A549 (cell line): ENCODE data around the gene PLGRKT. TPM values are rescaled to one million over a fixed set of nuclear protein-coding genes. Genes with fewer than 3 reads are reported as not detected.
"Not testable (repeated sequence)": the region's sequence is repeated elsewhere in the genome, so short reads cannot be mapped to it uniquely, and the experiment has no call there.

Experiments
- ATAC-seq, 2 experiments: fragments of 200-7000 bp in 1 of 2; fragments of >200 bp in 1 of 2; cut with Nextera tagmentation in 1 of 2; cut with Tn5 transposase in 1 of 2; 3 replicates each; pipeline versions ENCODE4 v1.8.0 to v1.9.1; 2018 to 2020; ENCODE audit warnings: mild to moderate bottlenecking in 1 of 2, moderate library complexity in 1 of 2
- CTCF ChIA-PET: fragments of 300-600 bp; sonication (Branson Sonifier 250); formaldehyde crosslinking; extraction: SDS; loops from one replicate; lab custom pipeline; 2021; ENCODE audit warnings: antibody characterized with exemption, inconsistent platforms; lab: Yijun Ruan, JAX
- POLR2A ChIA-PET: fragments of 350-600 bp; formaldehyde crosslinking; extraction: SDS; loops from one replicate; lab custom pipeline; 2021; ENCODE audit warnings: antibody characterized with exemption, inconsistent platforms; lab: Yijun Ruan, JAX
- DNase-seq, 2 experiments: peaks; one replicate each; pipeline versions ENCODE4 v3.0.0 to v3.0.0-alpha.2; 2011 to 2016; ENCODE audit warnings: low read depth in 1 of 2, low spot score in 1 of 2
- FAIRE-seq: peaks from 2 replicates; lab custom pipeline; 2011; peaks lifted over from hg19 to GRCh38; lab: Jason Lieb, UNC
- H3K27ac ChIP-seq, 2 experiments: fragments of >200 bp; sonication (Bioruptor Twin); formaldehyde crosslinking; 3 replicates each; pipeline ENCODE4 v1.5.1; 2016 to 2017
- H3K4me1 ChIP-seq: fragments of >200 bp; sonication (Bioruptor Twin); formaldehyde crosslinking; 3 replicates; pipeline ENCODE4 v1.6.1; 2016
- H3K4me2 ChIP-seq: fragments of >200 bp; sonication (Bioruptor Twin); formaldehyde crosslinking; 3 replicates; pipeline ENCODE4 v1.6.1; 2016
- H3K4me3 ChIP-seq: fragments of >200 bp; sonication (Bioruptor Twin); formaldehyde crosslinking; 3 replicates; pipeline ENCODE4 v1.5.1; 2016
- H3K9me3 ChIP-seq: fragments of >200 bp; sonication (Bioruptor Twin); formaldehyde crosslinking; 3 replicates; pipeline ENCODE4 v1.6.1; 2016
- BHLHE40 ChIP-seq: IDR thresholded peaks from 2 replicates; pipeline ENCODE4 v1.6.1; 2012; ENCODE audit warnings: low read depth, low read length, inconsistent platforms
- CHD4 ChIP-seq: fragments of 200-600 bp; sonication (generic); IDR thresholded peaks from 2 replicates; pipeline ENCODE4 v1.6.1; 2016; ENCODE audit warnings: antibody characterized with exemption, mild to moderate bottlenecking, borderline replicate concordance
- EHF ChIP-seq: fragments of 250-450 bp; sonication (Bioruptor Pico); IDR thresholded peaks from 2 replicates; pipeline ENCODE4 v1.5.0; 2020; ENCODE audit warnings: mild to moderate bottlenecking
- EP300 ChIP-seq, 2 experiments: fragments of >200 bp; sonication (Bioruptor Twin); formaldehyde crosslinking; IDR thresholded peaks; 2 replicates in 1 of 2; 3 replicates in 1 of 2; pipeline ENCODE4 v1.6.1; 2016 to 2017
- FOSB ChIP-seq: fragments of 250-450 bp; sonication (Bioruptor Pico); IDR thresholded peaks from 2 replicates; pipeline ENCODE4 v1.5.0; 2020; ENCODE audit warnings: mild to moderate bottlenecking, moderate library complexity
- FOXS1 ChIP-seq: fragments of 250-450 bp; sonication (Bioruptor Pico); IDR thresholded peaks from 2 replicates; pipeline ENCODE4 v1.5.0; 2020; ENCODE audit warnings: mild to moderate bottlenecking, moderate library complexity
- HDAC2 ChIP-seq: fragments of 200-600 bp; sonication (generic); IDR thresholded peaks from 2 replicates; pipeline ENCODE4 v1.6.1; 2016
- HMGXB4 ChIP-seq: fragments of 250-450 bp; sonication (Bioruptor Pico); IDR thresholded peaks from 2 replicates; pipeline ENCODE4 v1.5.0; 2021; ENCODE audit warnings: mild to moderate bottlenecking, moderate library complexity, borderline replicate concordance
- HOXA7 ChIP-seq: fragments of 250-450 bp; sonication (Bioruptor Pico); IDR thresholded peaks from 2 replicates; pipeline ENCODE4 v1.5.0; 2020; ENCODE audit warnings: mild to moderate bottlenecking, moderate library complexity
- HOXB5 ChIP-seq: fragments of 250-450 bp; sonication (Bioruptor Pico); IDR thresholded peaks from 2 replicates; pipeline ENCODE4 v1.5.0; 2020; ENCODE audit warnings: mild to moderate bottlenecking, moderate library complexity
- JUNB ChIP-seq: fragments of >200 bp; sonication (Bioruptor Twin); formaldehyde crosslinking; IDR thresholded peaks from 2 replicates; pipeline ENCODE4 v1.6.1; 2016
- KDM1A ChIP-seq: fragments of 200-600 bp; sonication (generic); IDR thresholded peaks from 2 replicates; pipeline ENCODE4 v1.6.1; 2016; ENCODE audit warnings: low read depth, mild to moderate bottlenecking
- KDM5A ChIP-seq: fragments of 200-600 bp; sonication (generic); IDR thresholded peaks from 2 replicates; pipeline ENCODE4 v1.6.1; 2016; ENCODE audit warnings: antibody characterized with exemption, mild to moderate bottlenecking
- PBX3 ChIP-seq: IDR thresholded peaks from 2 replicates; pipeline ENCODE4 v1.6.1; 2012
- POLR2A ChIP-seq: IDR thresholded peaks from 2 replicates; pipeline ENCODE4 v1.6.1; 2012; ENCODE audit warnings: mild to moderate bottlenecking, low read length
- RARB ChIP-seq: fragments of 250-450 bp; sonication (Bioruptor Pico); IDR thresholded peaks from 2 replicates; pipeline ENCODE4 v1.8.0; 2021; ENCODE audit warnings: mild to moderate bottlenecking, moderate library complexity
- REST ChIP-seq: fragments of 200-600 bp; sonication (generic); IDR thresholded peaks from 2 replicates; pipeline ENCODE4 v1.6.1; 2016; ENCODE audit warnings: antibody characterized with exemption, mild to moderate bottlenecking, moderate library complexity
- TFCP2L1 ChIP-seq: fragments of 250-450 bp; sonication (Bioruptor Pico); IDR thresholded peaks from 2 replicates; pipeline ENCODE4 v1.5.0; 2021; ENCODE audit warnings: mild to moderate bottlenecking
- TP53 ChIP-seq: fragments of 250-450 bp; sonication (Bioruptor Pico); IDR thresholded peaks from 2 replicates; pipeline ENCODE4 v1.5.0; 2021; ENCODE audit warnings: mild to moderate bottlenecking, moderate library complexity
- USF2 ChIP-seq: fragments of 450-650 bp; IDR thresholded peaks from 2 replicates; pipeline ENCODE4 v1.6.1; 2014; ENCODE audit warnings: antibody characterized with exemption
- WGBS: methylation state at CpG from one replicate; pipeline ENCODE4 v1.1.6; 2017; ENCODE audit errors: missing lambda C conversion rate; 5-methylcytosine and 5-hydroxymethylcytosine counted together
- polyA plus RNA-seq, 4 experiments: library from polyadenylated mRNA; depleted of rRNA in 3 of 4; stranded (reverse); fragments of >200 nt; fragmentation: RNase III in 1 of 4; extraction: RNeasy Plus Mini Kit Qiagen cat#74134 plus additional on column Dnase treatment in 1 of 4; gene quantifications; 2 replicates in 3 of 4; 3 replicates in 1 of 4; pipeline ENCODE4 v1.2.3, GENCODE V29; 2011 to 2017

Gene PLGRKT
- polyA plus RNA-seq, 2 of the 4 experiments (the other 2 are of a cell fraction) = 24.3 to 37.7 TPM

- FAIRE-seq = no peak
- CTCF ChIA-PET = interaction anchor here (3.3 to 5.5 kb wide), 2 partner anchors 141 to 260 kb away, joined by 13 to 96 read pairs; partner anchors contain the start of gene INSL6
- no peak overlapping the region for H3K27ac ChIP-seq
- POLR2A ChIA-PET = no interaction called here
- TF ChIP-seq HOXA7 (CRISPR knock-in tag) (no peak), CHD4 (no peak), FOSB (CRISPR knock-in tag) (no peak), HDAC2 (no peak), TFCP2L1 (CRISPR knock-in tag) (no peak), RARB (CRISPR knock-in tag) (no peak), KDM5A (no peak), BHLHE40 (no peak), TP53 (CRISPR knock-in tag) (no peak), REST (no peak), FOXS1 (CRISPR knock-in tag) (no peak), HMGXB4 (no peak), HOXB5 (CRISPR knock-in tag) (no peak), USF2 (no peak), JUNB (no peak), PBX3 (no peak), KDM1A (no peak), POLR2A (no peak), EHF (no peak), EP300 (IDR thresholded peaks at IDR 0.05) (no peak)
- TF ChIP-seq, all 56 proteins: peak for 0
- H3K4me1 ChIP-seq = peaks cover 31% of the 10 kb centered on the region
- no peak overlapping the region for H3K4me3 ChIP-seq
- no peak overlapping the region for H3K4me2 ChIP-seq
- H3K9me3 ChIP-seq = no peaks in the 10 kb centered on the region
- DNase-seq (no peak), ATAC-seq (no peak)
Observed at GRCh38 chr9:5445886-5446285, 8.2 kb upstream of the PLGRKT start.

GRCh38 chr9:5445096-5445495 lies 7.4 kb upstream of the PLGRKT start:
- FAIRE-seq, POLR2A ChIA-PET, DNase-seq, H3K4me3 ChIP-seq, H3K9me3 ChIP-seq, H3K4me2 ChIP-seq, ATAC-seq, H3K27ac ChIP-seq, CTCF ChIA-PET: not testable (repeated sequence)
- 85% methylated on average over 4 of the region's 4 CpGs for WGBS
- peaks cover 31% of the 10 kb centered on the region for H3K4me1 ChIP-seq
